Activated effector memory CD4-positive, alpha-beta T cell treated with Interleukin-2 at 50 U/mL for 16 hours (primary cell): ENCODE results near the gene CLTC.
"Not testable (repeated sequence)": the region's sequence is repeated elsewhere in the genome, so short reads cannot be mapped to it uniquely, and the experiment has no call there.

Experiments used
- DNase-seq: peaks from one replicate; pipeline ENCODE4 v3.0.0-alpha.2; 2020

Gene CLTC

DNA sequence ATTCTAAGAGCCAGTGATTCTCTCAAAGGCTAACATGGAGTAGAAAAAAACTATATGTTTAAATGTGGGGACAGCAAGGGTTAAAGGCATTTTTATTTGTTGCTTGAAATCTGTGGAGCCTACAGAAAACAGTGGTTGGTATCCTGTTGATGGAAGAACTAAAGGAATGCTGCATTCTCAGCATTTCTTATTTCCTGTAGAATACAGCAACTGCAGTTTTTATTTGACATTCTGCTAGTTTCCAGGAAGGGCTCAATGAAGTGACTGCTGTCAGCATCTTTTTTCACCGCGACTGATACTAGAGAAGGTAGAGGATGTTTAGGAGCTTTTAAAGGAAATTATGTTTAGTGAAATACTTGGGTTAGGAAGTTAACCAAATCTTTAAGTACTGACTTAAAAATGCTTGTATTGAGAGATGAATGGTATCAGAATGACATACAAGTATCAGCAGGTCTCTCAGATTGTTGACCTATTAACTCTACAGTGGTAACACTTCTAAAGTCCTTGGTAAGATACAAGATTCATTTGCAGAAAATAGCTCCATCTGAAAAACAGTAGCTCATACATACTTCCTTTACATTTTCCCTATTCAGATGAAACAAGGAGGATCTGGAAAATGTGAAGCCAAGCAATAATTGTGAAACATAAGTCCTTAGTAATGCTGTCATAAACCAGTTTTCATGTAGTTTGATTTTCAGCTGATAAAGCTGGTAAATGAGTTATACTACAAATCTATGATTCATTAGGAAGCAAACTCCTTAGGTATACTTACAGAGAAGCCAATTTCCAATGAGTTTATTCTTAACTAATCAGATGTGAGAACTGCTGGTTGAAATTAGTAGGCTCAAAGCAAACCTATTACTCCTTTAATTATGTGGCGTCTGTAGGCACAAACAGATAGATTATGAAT is 15.2 kb downstream of the CLTC start:
- DNase-seq = no peak

DNA sequence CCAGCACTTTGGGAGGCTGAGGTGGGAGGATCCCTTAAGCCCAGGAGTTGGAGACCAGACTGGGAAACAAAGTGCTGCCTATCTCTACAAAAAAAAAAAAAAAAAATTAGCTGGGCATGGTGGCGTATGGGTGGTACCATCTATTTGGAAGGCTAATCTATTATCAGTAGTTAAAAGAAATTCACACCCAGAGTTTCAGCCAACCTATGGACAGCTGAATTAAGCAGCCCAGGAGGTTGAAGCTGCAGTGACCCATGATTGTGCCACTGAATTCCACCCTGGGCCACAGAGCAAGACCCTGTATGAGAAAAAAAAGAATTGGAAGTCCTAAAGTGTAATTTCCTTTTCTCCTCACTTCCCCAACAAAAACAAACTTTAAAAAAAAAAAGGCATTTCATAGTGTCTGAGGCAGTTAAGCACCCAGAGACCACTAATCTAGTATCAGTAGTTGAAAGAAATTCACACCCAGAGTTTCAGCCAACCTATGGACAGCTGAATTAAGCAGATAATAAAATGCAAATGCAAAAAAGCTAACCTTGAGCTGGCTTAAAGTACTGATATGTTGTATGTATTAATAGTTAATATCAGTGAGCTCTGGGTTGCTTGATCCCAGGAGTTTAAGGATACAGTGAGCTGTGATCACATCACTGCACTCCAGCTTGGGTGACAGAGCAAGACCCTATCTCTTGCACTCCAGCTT is 18.1 kb downstream of the CLTC start:
- no peak for DNase-seq

DNA sequence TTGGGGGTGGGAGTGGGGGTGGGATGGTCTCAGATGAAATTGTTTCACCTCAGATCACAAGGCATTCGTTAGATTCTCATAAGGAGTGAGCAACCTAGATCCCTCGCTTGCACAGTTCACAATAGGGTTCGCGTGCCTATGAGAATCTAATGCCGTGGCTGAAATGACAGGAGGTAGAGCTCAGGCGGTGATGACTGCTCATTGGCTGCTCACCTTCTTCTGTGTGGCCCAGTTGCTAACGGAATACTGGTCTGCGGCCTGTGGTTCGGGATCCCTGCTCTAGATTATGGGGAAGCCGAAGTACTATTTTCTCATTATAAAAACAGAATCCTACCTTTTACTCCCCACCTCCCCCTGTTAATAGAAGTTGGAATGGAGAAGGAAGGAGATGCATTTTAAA is 18.9 kb downstream of the CLTC start:
- DNase-seq = no peak

DNA sequence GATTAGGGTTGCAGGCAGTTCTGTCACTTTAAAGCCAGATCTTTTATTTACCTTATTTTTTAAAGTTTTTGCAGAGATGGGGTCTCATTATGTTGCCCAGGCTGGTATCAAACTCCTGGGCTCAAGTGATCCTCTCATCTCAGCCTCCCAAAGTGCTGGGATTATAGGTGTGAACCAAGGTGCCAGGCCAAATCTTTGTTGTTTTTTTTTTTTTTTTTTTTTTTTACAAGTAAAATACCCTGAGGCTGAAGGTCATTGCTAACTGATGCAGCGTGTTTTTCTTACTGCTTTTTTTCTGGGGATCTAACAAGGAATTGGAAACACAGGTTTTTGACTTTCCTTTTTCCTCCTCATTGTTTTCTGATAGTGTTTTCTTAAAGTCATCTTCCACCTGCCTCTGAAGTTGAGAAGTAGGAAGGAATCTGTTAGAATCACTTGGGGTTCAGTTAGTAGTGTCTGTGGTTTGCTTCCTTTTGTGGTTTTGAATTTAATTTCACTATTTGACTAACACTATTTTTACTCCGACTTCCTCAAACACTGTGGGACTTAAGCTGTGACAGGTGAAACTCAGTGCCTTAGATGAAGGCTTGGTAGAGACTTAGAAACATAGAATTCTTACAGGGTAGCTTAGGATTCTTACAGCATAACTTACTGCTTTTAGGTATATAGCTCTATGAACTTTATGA is 22.2 kb downstream of the CLTC start:
- no peak for DNase-seq

DNA sequence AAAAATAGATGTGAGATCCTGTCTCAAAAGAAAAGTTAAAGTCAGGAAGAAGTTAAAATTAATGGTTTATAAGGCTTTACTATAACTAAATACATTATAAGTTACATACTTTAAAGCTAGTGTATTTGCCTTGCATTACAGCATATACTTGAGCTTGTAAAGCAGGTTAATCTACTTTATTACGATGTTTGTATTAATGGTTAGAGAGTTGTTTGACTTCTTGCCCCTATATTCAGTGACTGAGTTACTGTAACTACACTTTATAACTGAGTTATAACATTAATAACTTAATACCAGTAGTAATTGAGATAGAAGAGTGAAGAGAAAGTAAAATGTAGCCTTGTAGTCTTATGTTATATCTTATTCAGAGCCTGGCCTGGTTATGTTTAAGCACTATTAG is 22.9 kb downstream of the CLTC start:
- DNase-seq = no peak

DNA sequence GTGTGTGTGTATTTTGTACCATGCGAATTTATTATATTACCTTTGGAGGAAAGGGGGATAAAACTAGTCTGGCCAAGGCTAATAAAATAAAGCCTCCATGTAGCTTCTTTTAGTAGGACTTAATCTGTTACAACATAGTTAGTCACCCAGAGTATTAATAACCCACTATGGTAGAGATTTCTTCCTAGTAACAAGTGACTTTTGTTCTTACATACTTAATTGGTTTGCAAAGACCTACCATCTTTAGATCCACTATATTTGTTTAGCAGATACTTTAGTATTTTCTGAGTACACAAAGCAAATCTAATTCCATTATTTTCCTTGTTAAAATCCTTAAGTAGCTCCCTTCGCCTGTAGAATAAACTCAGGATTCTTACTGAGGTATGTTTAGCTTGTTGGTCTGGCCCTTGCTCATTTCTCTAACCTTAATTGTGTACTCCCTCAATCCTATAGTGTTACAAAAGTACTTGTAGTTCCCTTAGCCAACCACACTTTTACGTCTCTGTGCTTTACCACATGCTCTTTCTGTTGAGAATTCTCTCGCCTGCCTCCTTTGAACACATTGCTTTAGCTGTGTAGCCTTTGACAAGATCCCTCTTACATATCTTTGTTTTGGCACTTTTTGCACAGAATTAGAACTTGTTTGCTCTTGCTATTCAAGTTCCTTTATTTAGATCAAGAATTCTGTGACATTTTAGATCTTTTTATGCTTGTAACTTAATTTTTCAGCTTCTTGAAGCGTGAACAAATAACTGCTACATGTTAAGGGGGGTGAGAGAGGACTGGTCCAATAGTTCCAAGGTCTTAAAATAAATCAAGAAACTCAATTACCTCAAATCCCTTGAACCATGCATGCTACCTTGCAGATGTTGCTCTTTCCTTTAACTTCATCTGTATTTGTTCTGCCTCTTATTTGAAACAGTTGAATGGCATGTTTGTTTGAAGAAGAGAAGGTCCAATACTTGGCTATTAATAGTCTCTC is 23.8 kb downstream of the CLTC start:
- DNase-seq = no peak

DNA sequence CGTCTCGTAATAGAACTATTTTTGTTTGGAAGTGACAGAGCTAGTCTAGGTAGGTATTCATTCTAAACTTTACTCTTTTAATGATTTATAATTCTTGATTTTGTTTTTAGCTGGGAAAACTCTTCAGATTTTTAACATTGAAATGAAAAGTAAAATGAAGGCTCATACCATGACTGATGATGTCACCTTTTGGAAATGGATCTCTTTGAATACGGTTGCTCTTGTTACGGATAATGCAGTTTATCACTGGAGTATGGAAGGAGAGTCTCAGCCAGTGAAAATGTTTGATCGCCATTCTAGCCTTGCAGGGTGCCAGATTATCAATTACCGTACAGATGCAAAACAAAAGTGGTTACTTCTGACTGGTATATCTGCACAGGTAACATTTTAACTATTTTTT is 27.6 kb downstream of the CLTC start:
- no peak for DNase-seq

DNA sequence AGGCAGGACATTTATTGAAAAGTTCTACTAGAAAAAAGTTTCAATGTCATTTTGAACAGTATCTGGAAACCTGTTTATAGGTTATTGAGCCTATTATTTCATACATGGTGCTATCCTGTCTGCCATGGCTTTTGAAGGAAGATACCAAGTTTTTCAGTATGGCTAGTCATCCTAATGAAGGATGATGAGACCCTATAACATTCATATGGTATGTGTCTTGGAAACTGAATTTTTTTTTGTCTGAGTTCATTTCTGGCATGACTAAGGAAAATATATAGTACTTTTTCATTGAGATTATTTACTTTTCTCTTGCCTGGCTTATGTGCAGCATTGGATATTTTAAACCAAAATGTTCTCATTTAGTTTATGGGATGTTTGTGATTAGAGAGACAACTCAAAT is 30.2 kb downstream of the CLTC start:
- no peak for DNase-seq

DNA sequence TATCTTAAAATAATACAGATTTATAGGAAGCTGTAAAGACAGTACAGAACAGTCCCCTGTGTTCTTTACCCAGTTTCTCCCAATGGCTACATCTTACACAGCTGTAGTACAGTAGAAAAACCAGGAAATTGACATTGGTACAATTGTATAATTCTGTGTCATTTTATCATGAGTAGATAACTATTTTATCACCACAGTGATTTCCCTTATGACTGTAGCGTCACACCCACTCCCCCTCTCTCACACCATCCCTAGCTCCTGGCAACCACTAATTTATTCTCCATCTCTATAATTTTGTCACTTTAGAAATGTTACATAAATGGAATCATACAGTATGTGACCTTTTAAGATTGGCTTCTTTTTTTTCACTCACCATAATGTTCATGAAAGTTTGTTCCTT is 30.9 kb downstream of the CLTC start:
- no peak for DNase-seq

DNA sequence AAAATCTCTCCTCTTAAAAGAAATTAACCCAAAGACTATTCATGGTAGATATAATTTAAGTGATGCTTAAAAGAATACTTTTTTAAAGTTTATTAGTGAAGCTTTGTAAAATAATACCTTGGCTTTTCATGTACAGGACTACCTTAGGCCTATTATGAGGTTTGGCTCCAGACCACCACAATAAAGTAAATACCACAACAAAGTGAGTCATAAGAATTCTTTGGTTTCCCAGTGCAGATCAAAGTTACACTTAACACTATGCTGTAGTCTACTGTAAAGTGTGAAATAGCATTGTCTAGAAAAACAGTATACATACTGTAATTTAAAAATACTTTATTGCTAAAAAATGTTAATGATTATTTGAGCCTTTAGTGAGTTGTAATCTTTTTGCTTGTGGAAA is 31.7 kb downstream of the CLTC start:
- no peak for DNase-seq

DNA sequence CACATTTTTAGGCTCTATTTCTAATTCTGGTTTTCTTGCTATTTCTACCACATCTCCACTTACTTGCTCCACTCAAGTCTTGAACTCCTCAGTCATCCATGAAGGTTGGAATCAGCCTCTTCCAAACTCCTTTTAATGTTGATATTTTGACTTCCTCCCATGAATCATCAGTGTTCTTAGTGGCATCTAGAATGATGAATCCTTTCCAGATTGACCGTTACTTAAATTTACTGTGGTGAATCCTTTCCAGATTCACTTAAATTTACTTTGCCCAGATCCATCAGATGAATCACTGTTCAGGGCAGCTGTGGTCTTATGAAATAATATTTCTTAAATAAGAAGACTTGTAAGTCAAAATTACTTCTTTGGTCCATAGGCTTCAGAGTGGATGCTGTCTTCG is 32.4 kb downstream of the CLTC start:
- DNase-seq = no peak

DNA sequence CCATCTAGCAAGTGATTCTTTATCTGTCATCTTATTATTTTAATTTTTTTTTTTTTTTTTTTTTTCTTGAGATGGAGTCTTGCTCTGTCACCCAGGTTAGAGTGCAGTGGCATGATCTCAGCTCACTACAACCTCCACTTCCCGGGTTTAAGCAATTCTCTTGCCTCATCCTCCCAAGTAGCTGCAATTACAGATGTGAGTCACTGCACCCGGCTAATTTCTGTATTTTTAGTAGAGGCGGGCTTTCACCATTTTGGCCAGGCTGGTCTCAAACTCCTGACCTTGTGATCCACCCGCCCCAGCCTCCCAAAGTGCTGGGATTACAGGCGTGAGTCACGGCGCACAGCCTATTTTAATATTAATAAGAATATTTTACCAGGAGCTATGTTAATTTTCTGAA is 36.9 kb downstream of the CLTC start:
- not testable (repeated sequence) for DNase-seq

DNA sequence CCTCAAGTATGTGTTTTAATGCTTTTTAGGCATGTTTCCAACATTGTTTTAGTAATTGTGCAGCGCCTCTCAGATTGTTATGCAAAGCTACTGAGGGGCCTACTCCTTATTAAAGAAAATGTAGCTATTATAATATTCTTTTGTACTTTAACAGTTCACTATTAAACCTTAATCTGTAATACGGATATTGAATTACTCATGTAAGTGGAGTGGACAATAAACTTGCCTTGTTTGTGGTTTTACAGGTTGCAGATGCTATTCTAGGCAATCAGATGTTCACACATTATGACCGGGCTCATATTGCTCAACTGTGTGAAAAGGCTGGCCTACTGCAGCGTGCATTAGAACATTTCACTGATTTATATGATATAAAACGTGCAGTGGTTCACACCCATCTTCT is 46.5 kb downstream of the CLTC start:
- DNase-seq = no peak

DNA sequence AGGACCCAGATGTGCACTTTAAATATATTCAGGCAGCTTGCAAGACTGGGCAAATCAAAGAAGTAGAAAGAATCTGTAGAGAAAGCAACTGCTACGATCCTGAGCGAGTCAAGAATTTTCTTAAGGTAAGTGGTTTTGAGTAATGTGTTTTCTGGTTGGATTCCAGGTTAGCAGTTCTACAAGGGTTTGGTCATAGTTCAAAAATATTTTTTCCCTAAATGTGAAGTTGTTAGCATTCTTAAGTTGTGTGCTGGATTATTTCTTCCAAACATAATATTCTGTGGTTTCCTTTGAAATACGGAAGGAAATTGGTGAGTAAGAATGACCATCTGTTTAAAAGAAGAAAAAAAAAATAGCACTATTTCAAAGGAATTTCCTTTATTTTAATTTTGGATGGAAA is 49.1 kb downstream of the CLTC start:
- no peak for DNase-seq

DNA sequence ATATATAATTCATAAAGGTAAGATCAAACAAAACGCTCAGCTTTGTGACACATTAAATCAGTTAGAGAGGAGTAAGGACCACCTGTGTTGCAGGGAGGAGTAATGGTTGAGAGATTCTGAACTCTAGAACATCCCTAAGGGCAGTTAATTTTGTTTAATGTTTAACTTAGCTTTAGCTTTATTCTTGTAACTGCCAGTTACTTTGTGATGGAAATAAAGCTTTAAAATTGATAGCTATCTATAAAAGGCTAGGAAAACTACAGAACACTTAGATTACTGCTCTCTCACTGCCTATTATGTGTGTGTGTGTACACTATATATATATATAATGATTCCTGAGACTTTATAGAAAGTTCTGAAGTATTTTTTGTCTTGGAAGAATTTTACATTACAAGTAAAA is 49.7 kb downstream of the CLTC start:
- DNase-seq = no peak

DNA sequence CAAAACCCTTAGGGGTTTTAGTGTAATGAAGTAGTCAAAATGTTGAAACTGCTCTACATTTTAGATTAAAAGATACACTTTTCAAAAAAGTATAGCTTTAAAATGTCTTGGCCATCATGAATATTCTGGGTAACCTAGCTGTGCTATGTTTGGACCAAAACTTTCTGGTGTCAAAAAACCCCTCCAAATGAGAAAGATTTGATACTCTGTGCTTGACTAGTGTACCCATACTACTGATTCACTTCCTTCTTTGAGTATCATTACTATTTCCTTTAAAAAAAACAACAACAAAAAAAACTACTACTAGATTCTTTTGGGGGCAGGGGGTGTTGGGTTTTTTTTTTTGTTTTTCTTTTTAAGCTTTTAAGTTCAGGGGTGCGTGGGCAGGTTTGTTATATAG is 50.2 kb downstream of the CLTC start:
- DNase-seq = no peak

DNA sequence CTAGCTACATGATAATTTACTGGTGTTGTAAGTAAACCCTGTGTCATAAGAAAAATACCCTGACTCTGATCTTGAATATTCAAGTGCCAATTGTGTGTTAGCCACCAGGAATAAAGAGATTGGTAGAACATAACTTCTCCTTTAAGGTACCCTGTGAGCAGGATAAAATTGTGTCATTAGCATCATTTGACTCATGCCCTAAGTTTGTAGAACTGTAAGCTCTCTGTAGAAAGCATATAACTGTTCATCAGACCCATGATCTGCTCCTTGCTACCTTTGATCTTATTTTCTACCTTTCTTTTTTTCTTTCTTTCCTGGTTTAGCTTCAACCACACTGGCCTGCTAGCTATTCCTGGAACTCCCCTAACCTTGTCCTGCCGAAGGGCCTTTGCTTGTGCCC is 51.7 kb downstream of the CLTC start:
- DNase-seq = no peak

DNA sequence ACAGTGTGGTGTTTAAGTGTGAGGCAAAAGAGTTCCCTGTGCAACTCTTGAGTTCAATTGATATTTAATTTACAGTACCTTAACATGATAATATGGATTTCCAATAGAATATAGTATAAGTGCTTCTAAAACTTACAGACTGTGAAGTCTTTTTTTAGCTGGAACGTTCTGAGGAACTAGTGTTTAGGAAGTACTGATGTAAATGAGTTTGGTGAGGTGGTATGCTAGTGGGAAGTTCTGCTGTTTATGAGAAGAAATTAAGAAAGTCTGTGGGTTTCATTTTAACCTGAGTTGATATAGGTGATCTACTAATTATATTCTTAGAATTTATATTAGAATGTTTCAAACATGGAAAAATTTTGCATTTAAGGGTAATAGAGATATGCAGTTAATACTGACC is 55.5 kb downstream of the CLTC start:
- DNase-seq = no peak

DNA sequence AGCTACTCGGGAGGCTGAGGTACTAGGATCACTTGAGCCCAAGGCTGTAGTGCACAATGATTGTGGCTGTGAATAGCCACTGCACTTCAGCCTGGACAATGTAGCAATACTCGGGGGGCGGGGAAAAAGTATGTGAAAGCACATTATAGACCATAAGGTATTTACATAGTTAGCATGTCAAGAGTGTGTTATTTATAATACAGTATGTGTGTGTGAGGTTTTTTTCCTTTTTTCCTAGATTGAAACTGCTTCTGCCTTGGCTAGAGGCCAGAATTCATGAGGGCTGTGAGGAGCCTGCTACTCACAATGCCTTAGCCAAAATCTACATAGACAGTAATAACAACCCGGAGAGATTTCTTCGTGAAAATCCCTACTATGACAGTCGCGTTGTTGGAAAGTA is 57.0 kb downstream of the CLTC start:
- DNase-seq = no peak

DNA sequence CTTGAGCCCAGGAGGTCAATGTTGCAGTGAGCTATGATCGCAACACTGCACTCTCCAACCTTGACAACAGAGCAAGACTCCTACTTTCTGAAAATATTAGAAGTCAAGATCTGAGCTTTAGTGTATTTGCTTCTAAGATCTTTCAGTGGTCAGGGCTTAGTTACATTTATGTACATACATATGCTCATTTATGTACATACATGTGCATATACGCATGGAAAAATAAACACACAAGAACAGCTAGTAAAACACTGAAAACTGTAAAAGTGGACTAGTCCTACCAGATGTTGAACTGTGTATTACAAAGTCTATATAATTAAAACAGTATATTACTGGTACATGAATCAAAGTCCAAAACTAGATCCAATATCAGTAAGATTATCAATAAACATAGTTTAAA is 59.2 kb downstream of the CLTC start:
- DNase-seq = no peak

DNA sequence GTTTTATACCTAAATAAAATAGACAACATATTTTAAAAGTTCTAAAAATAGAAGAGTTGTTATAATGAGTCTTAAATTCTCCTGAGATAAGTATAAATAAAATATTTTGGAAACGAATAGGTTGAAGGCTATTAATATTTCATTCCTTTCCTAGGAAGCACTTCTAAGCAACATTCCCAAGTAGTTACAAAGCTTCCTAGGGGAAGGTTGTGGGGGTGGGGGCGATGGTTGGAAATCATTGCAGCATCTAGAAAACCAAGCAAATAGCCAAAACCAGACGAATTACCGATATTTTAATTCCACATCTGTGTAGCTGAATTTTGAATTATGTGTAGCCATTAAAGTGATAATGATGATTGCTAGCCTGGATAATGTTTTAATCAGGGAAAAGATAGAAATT is 60.6 kb downstream of the CLTC start:
- DNase-seq = no peak

DNA sequence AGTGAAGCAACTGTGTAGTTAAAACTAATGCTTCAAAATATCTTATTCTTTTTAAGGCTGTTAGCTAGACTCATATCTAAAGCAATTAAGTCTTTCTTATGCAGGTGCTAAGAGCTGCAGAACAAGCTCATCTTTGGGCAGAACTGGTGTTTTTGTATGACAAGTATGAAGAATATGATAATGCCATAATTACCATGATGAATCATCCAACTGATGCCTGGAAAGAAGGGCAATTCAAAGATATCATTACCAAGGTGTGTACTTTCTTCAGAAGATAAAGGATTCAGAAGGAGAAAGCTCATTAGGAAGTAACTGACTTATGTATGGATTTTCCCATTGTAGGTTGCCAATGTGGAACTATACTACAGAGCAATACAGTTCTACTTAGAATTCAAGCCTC is 63.6 kb downstream of the CLTC start:
- no peak for DNase-seq

DNA sequence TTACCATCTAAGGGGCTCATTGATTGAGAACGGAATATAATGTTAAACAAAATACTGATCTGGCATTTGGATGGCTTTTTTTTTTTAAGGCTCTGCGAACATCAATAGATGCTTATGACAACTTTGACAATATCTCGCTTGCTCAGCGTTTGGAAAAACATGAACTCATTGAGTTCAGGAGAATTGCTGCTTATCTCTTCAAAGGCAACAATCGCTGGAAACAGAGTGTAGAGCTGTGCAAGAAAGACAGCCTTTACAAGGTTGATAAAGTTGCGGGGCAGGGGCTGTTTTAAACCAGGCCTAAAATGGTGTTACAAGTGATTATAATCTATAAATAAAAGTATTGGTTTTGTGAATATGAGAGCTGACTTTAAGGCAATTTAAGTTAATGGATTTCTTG is 65.3 kb downstream of the CLTC start:
- DNase-seq = no peak
